ENCODE results near the gene CHCHD4.

GRCh38 chr3:14132689-14133088, 8.0 kb upstream of the CHCHD4 start:
- no peak for TF ChIP-seq GATA3 (IDR thresholded peaks at IDR 0.05; ENCODE audit: low read depth, low read length)
- no peak for TF ChIP-seq GATA2 (IDR thresholded peaks at IDR 0.05; ENCODE audit: low read depth, low read length)

Data from SH-SY5Y (cell line).